Brain microvascular endothelial cell (primary cell): ENCODE data around the gene PCBP3.

Experiments
- DNase-seq: peaks from one replicate; pipeline ENCODE4 v3.0.0-alpha.2; 2020
- H3K27ac ChIP-seq: fragments of 250-450 bp; sonication (Bioruptor Pico); 2 replicates; pipeline ENCODE4 v1.5.1; 2020; ENCODE audit warnings: mild to moderate bottlenecking, moderate library complexity
- H3K27me3 ChIP-seq: fragments of 250-450 bp; sonication (Bioruptor Pico); replicated peaks from 2 replicates; pipeline ENCODE4 v1.5.1; 2020; ENCODE audit warnings: mild to moderate bottlenecking
- H3K36me3 ChIP-seq: fragments of 250-450 bp; sonication (Bioruptor Pico); replicated peaks from 2 replicates; pipeline ENCODE4 v1.5.1; 2020; ENCODE audit warnings: mild to moderate bottlenecking
- H3K4me3 ChIP-seq: 2 replicates; pipeline ENCODE4 v1.5.1; 2011; ENCODE audit warnings: low read depth, mild to moderate bottlenecking, control low read depth, low read length, moderate library complexity
- in situ Hi-C: cut with HindIII; loops from 2 replicates; pipeline ENCODE4 v1.10.0; 2017; ENCODE audit warnings: low sequenced_read_pairs, low pct_ligation_motif_present
- TF ChIP-seq, protein P1 (sequence below): IDR thresholded peaks from 2 replicates; pipeline ENCODE4 v1.5.1; 2011; ENCODE audit warnings: low read depth, mild to moderate bottlenecking, moderate library complexity, low read length, control low read depth, inconsistent platforms; ENCODE audit errors: missing control alignments

Gene PCBP3

DNA sequence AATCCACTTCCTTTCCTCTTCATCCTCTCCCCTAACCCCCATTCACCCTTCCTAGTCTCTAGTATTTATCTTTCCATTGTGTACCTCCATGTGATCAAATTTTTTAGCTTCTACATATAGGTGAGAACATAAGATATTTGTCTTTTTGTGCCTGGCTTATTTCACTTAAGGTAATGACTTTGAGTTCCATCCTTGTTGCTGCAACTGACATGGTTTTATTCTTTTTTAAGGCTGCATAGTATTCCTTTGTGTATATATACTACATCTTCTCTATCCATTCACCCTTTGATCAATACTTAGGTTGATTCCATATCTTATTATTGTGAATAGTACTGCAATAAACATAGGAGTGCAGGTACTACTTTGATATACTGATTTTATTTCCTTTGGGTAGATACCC, 128.7 kb downstream of the PCBP3 start:
- Histone ChIP-seq H3K27me3 (no peaks in the 10 kb centered on the region), H3K36me3 (no peaks in the 10 kb centered on the region), H3K27ac (no peak overlapping the region), H3K4me3 (no peak overlapping the region)
- no peak for DNase-seq
- TF ChIP-seq, protein P1, sequence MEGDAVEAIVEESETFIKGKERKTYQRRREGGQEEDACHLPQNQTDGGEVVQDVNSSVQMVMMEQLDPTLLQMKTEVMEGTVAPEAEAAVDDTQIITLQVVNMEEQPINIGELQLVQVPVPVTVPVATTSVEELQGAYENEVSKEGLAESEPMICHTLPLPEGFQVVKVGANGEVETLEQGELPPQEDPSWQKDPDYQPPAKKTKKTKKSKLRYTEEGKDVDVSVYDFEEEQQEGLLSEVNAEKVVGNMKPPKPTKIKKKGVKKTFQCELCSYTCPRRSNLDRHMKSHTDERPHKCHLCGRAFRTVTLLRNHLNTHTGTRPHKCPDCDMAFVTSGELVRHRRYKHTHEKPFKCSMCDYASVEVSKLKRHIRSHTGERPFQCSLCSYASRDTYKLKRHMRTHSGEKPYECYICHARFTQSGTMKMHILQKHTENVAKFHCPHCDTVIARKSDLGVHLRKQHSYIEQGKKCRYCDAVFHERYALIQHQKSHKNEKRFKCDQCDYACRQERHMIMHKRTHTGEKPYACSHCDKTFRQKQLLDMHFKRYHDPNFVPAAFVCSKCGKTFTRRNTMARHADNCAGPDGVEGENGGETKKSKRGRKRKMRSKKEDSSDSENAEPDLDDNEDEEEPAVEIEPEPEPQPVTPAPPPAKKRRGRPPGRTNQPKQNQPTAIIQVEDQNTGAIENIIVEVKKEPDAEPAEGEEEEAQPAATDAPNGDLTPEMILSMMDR, result no peak
- in situ Hi-C loops, result no loop called here

DNA sequence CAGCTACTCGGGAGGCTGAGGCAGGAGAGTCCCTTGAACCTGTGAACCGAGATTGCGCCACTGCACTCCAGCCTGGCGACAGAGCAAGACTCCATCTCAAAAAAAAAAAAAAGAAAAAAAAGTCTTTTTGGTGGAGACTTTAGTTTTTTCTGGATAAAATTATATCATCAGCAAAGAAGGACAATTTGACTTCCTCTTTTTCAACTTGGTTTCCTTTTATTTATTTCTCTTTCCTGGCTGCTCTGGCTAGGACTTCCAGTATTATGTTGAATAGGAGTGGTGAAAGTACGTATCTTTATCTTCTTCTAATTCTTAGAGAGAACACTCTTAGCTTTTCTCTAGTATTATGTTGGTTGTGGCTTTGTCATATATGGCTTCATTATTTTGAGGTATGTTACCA, 130.8 kb downstream of the PCBP3 start:
- Histone ChIP-seq H3K36me3 (no peaks in the 10 kb centered on the region), H3K27ac (no peak overlapping the region), H3K4me3 (no peak overlapping the region), H3K27me3 (no peaks in the 10 kb centered on the region)
- no peak for DNase-seq
- in situ Hi-C loops, result no loop called here
- TF ChIP-seq, protein P1, result no peak

DNA sequence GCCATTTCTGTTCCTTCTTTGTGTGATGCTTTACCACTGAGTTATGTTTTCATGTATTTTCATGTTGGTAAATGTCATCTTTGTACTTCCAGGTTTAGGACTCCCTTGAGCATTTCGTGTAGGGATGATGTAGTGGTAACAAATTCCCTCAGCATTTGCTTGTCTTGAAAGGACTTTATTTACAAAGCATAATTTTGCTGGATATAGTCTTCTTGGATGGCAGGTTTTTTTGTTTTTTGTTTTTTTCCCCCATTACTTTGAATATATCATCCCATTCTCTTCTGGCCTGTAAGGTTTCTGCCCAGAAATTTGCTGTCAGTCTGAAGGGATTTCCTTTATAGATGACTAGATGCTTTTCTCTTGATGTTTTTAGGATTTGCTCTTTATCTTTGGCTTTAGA, 133.4 kb downstream of the PCBP3 start:
- no peaks in the 10 kb centered on the region for H3K27me3 ChIP-seq
- no peak overlapping the region for H3K4me3 ChIP-seq
- TF ChIP-seq, protein P1, result no peak
- no peak for DNase-seq
- no peaks in the 10 kb centered on the region for H3K36me3 ChIP-seq
- no peak overlapping the region for H3K27ac ChIP-seq
- in situ Hi-C loops, result no loop called here

DNA sequence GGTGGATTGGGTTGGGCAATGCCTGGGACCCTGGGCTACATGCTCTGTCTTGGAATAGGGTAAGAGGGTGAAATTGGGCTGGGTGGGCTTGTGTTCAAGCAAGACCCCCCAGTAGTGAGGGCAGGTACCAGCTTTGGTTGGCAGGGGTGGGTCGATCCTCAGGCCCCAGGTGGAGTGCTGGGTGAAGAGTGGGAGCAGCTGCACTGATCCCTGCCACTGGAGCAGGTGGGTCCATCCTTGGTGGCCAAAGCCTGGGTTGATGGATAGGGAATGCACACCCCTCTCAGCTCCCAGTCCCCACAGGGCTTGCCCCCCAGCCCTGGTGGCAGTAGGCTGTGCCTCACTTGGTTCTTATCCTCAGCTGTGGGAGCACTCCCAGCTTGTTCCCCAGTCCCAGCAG, 135.2 kb downstream of the PCBP3 start:
- TF ChIP-seq, protein P1, result no peak
- in situ Hi-C loops, result no loop called here
- H3K27me3 ChIP-seq, result no peaks in the 10 kb centered on the region

DNA sequence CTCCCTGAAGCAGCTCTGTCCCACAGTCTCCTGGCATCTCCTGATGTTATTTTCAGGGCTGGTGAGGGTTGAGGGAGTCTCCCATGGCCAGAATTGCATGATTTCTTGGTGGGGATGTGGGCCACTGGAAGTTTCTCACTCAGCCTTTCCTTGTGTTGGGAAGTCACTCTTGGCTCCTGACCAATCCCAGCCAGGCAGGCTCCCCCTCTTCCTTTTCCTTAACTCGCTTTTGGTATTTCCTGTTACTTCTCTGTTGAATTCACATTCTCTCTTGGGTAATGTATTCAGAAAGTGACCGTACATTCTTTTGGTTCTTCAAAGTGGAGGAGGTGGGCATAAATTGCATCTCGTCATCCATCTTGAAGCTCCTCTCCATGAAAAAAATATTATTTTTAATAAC, 135.7 kb downstream of the PCBP3 start:
- no peak overlapping the region for H3K27ac ChIP-seq
- in situ Hi-C loops, result no loop called here
- no peaks in the 10 kb centered on the region for H3K36me3 ChIP-seq
- no peaks in the 10 kb centered on the region for H3K27me3 ChIP-seq
- TF ChIP-seq, protein P1, result no peak
- H3K4me3 ChIP-seq, result no peak overlapping the region
- DNase-seq, result no peak

More for the DNA sequence above, 135.2 kb downstream of the PCBP3 start:
- DNase-seq, result no peak
- no peaks in the 10 kb centered on the region for H3K36me3 ChIP-seq
- no peak overlapping the region for H3K4me3 ChIP-seq
- no peak overlapping the region for H3K27ac ChIP-seq

DNA sequence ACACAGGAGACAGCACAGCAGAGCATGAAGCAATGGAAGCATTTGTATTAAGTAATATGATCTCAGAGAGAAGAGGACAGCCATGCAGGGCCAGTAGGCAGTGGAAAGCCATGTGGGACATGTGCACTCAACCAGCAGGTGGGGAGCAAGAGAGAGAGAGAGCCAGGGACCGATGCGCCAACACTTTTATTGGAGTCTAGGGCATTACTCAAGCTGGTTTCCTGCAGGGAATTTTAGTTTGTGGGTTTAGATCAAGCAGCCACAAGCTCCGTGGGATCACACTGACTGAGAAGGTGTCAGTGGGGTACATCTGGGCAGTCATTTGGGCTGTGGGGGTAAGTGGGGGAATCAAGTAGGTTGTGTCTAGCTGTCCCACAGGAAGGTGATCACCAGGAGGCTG, 137.1 kb downstream of the PCBP3 start:
- Histone ChIP-seq H3K4me3 (no peak overlapping the region), H3K27me3 (no peaks in the 10 kb centered on the region), H3K36me3 (no peaks in the 10 kb centered on the region), H3K27ac (no peak overlapping the region)
- in situ Hi-C loops, result no loop called here
- TF ChIP-seq, protein P1, result no peak
- no peak for DNase-seq
